ENCODE measurements around the gene TIMM13. TPM values are rescaled to one million over a fixed set of nuclear protein-coding genes. Genes with fewer than 3 reads are reported as not detected.

TIMM13 gene
- total and polyA plus RNA-seq, 2 experiments from 2014 or later, result 38.3 to 188 TPM

DNA sequence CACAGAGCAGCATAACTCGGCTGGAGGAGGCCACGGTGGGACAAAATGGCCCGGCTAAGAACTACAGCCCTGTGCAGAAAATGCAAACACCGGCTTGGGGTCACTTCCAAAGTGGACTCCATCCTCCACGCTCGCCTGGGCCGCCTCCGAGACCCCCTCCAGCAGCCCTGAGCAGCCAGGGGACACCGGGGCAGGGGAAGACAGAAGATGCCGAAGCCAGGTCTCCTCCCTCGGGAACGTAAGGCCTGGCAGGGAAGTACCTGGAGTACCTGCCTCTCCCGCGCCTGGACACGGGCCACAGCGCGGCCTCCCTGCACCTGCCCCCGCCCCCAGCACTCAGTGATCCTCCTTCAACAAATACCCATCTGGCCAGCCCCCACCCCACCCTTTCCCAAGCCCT, 24.4 kb upstream of the TIMM13 start:
- Histone ChIP-seq H3K9me3 (ENCODE audit: low read depth) (no peaks in the 10 kb centered on the region), H3K36me3 (replicated peaks; ENCODE audit: insufficient read depth, low read depth) (no peaks in the 10 kb centered on the region), H3K79me2 (peaks cover 94% of the 10 kb centered on the region), H3K27me3 (no peaks in the 10 kb centered on the region), H3K4me3 (no peak overlapping the region), H3K4me1 (ENCODE audit: insufficient read depth) (no peaks in the 10 kb centered on the region), H3K9me2 (replicated peaks; ENCODE audit: insufficient read depth) (no peaks in the 10 kb centered on the region), H4K20me1 (ENCODE audit: insufficient read depth, poor library complexity, severe bottlenecking) (peaks cover 5% of the 10 kb centered on the region), H3K4me2 (no peak overlapping the region), H2AFZ (no peak overlapping the region), H3K27ac (no peak overlapping the region)
- 95% methylated on average over 16 of the region's 18 CpGs for WGBS (ENCODE audit: low lambda C conversion rate, missing lambda C conversion rate)
- TF ChIP-seq, protein P1, sequence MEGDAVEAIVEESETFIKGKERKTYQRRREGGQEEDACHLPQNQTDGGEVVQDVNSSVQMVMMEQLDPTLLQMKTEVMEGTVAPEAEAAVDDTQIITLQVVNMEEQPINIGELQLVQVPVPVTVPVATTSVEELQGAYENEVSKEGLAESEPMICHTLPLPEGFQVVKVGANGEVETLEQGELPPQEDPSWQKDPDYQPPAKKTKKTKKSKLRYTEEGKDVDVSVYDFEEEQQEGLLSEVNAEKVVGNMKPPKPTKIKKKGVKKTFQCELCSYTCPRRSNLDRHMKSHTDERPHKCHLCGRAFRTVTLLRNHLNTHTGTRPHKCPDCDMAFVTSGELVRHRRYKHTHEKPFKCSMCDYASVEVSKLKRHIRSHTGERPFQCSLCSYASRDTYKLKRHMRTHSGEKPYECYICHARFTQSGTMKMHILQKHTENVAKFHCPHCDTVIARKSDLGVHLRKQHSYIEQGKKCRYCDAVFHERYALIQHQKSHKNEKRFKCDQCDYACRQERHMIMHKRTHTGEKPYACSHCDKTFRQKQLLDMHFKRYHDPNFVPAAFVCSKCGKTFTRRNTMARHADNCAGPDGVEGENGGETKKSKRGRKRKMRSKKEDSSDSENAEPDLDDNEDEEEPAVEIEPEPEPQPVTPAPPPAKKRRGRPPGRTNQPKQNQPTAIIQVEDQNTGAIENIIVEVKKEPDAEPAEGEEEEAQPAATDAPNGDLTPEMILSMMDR (IDR thresholded peaks at IDR 0.05; ENCODE audit: poor library complexity), result no peak
- TF ChIP-seq EZH2phosphoT487 (IDR thresholded peaks at IDR 0.05; ENCODE audit: low read depth, severe bottlenecking, unreplicated experiment) (no peak), EZH2 (IDR thresholded peaks at IDR 0.05; ENCODE audit: borderline replicate concordance) (no peak)
- no peak for DNase-seq (ENCODE audit: low spot score)

DNA sequence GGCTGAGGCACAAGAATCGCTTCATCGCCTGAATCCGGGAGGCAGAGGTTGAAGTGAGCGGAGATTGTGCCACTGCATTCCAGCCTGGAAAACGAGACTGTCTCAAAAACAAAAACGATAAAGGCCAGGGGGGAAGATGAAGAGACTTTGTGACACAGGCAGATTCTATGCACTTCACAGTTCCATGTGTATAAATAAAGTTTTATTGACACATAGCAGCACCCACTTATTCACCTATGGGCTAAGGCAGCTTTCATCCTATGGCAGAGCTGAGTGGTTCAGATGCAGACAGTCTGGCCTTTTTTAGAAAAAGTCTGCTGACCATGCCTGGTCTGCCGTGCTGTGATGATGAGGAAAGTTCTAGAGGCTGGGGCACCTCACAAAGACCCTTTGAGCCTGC, 23.8 kb upstream of the TIMM13 start:
- H3K36me3 ChIP-seq (replicated peaks; ENCODE audit: insufficient read depth, low read depth), result no peaks in the 10 kb centered on the region
- H3K9me3 ChIP-seq (ENCODE audit: low read depth), result no peaks in the 10 kb centered on the region
- TF ChIP-seq EZH2phosphoT487 (IDR thresholded peaks at IDR 0.05; ENCODE audit: low read depth, severe bottlenecking, unreplicated experiment) (no peak), EZH2 (IDR thresholded peaks at IDR 0.05; ENCODE audit: borderline replicate concordance) (no peak)
- TF ChIP-seq, protein P1 (IDR thresholded peaks at IDR 0.05; ENCODE audit: poor library complexity), result no peak
- no peaks in the 10 kb centered on the region for H3K27me3 ChIP-seq
- 93% methylated on average over 7 of the region's 7 CpGs for WGBS (ENCODE audit: low lambda C conversion rate, missing lambda C conversion rate)
- H3K4me1 ChIP-seq (ENCODE audit: insufficient read depth), result no peaks in the 10 kb centered on the region
- DNase-seq (ENCODE audit: low spot score), result no peak
- H3K9me2 ChIP-seq (replicated peaks; ENCODE audit: insufficient read depth), result no peaks in the 10 kb centered on the region
- no peak overlapping the region for H3K4me3 ChIP-seq
- H4K20me1 ChIP-seq (ENCODE audit: insufficient read depth, poor library complexity, severe bottlenecking), result peaks cover 5% of the 10 kb centered on the region
- no peak overlapping the region for H2AFZ ChIP-seq
- peaks cover 95% of the 10 kb centered on the region for H3K79me2 ChIP-seq
- H3K27ac ChIP-seq, result no peak overlapping the region
- H3K4me2 ChIP-seq, result no peak overlapping the region

DNA sequence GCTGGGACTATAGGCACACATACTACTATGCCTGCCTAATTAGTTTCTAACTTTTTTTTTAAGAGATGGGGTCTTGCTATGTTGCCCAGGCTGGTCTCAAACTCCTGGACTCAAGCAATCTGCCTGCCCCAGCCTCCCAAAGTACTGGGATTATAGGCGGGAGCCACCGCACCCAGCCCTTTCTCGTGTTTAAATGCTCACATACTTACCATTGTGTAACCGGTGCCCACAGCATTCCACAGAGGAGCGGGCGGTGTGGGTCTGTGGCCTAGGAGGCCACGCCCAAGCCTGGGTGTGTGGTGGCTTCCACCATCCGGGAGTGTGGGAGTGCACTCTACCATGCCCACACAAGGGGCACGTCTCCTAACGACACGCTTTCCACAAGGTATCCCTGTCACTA, 21.6 kb upstream of the TIMM13 start:
- H3K4me2 ChIP-seq, result no peak overlapping the region
- H3K9me3 ChIP-seq (ENCODE audit: low read depth), result no peaks in the 10 kb centered on the region
- no peak overlapping the region for H2AFZ ChIP-seq
- H3K27ac ChIP-seq, result no peak overlapping the region
- H3K36me3 ChIP-seq (replicated peaks; ENCODE audit: insufficient read depth, low read depth), result no peaks in the 10 kb centered on the region
- H3K4me1 ChIP-seq (ENCODE audit: insufficient read depth), result no peaks in the 10 kb centered on the region
- H3K9me2 ChIP-seq (replicated peaks; ENCODE audit: insufficient read depth), result no peaks in the 10 kb centered on the region
- 92% methylated on average over 11 of the region's 11 CpGs for WGBS (ENCODE audit: low lambda C conversion rate, missing lambda C conversion rate)
- DNase-seq (ENCODE audit: low spot score), result no peak
- H3K4me3 ChIP-seq, result no peak overlapping the region
- H3K79me2 ChIP-seq, result peaks cover 77% of the 10 kb centered on the region
- no peaks in the 10 kb centered on the region for H4K20me1 ChIP-seq (ENCODE audit: insufficient read depth, poor library complexity, severe bottlenecking)
- TF ChIP-seq, protein P1 (IDR thresholded peaks at IDR 0.05; ENCODE audit: poor library complexity), result no peak
- TF ChIP-seq EZH2phosphoT487 (IDR thresholded peaks at IDR 0.05; ENCODE audit: low read depth, severe bottlenecking, unreplicated experiment), result no peak
- TF ChIP-seq EZH2 (IDR thresholded peaks at IDR 0.05; ENCODE audit: borderline replicate concordance), result no peak
- H3K27me3 ChIP-seq, result no peaks in the 10 kb centered on the region

DNA sequence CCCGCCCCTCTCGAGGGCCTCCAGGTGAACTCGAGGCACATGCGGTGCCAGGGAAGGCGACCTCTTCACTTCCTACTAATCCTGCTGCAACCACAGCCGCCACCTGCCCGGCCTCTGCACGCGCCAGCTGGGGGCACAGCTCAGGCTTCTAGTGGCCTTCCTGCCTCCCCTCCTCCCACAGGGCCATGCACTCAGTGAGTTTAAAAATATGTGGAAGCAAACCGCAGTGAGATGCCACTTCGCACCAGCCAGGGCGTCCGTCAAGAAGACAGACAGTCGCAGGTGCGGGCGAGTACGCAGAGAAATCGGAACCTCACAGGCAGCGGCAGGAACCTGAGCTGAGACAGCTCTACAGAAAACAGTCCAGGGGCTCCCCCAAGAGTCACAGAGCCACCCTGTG, 19.0 kb upstream of the TIMM13 start:
- H3K9me3 ChIP-seq (ENCODE audit: low read depth), result no peaks in the 10 kb centered on the region
- TF ChIP-seq EZH2 (IDR thresholded peaks at IDR 0.05; ENCODE audit: borderline replicate concordance) (no peak), EZH2phosphoT487 (IDR thresholded peaks at IDR 0.05; ENCODE audit: low read depth, severe bottlenecking, unreplicated experiment) (no peak)
- TF ChIP-seq, protein P1 (IDR thresholded peaks at IDR 0.05; ENCODE audit: poor library complexity), result no peak
- H3K27ac ChIP-seq, result no peak overlapping the region
- WGBS (ENCODE audit: low lambda C conversion rate, missing lambda C conversion rate), result 97% methylated on average over 17 of the region's 19 CpGs
- peaks cover 52% of the 10 kb centered on the region for H3K79me2 ChIP-seq
- no peak overlapping the region for H2AFZ ChIP-seq
- no peaks in the 10 kb centered on the region for H4K20me1 ChIP-seq (ENCODE audit: insufficient read depth, poor library complexity, severe bottlenecking)
- H3K4me1 ChIP-seq (ENCODE audit: insufficient read depth), result no peaks in the 10 kb centered on the region
- H3K9me2 ChIP-seq (replicated peaks; ENCODE audit: insufficient read depth), result no peaks in the 10 kb centered on the region
- H3K36me3 ChIP-seq (replicated peaks; ENCODE audit: insufficient read depth, low read depth), result no peaks in the 10 kb centered on the region
- no peaks in the 10 kb centered on the region for H3K27me3 ChIP-seq
- H3K4me3 ChIP-seq, result no peak overlapping the region
- DNase-seq (ENCODE audit: low spot score), result no peak
- H3K4me2 ChIP-seq, result no peak overlapping the region

Data from hepatocyte (in vitro differentiated cells).